Subcutaneous adipose tissue (tissue), 4 donors: Measurements from ENCODE around the gene LPAR4. TPM values are rescaled to one million over a fixed set of nuclear protein-coding genes. Genes with fewer than 3 reads are reported as not detected.

ENCODE experiments used
- CTCF ChIP-seq: fragments of 450-650 bp; IDR thresholded peaks from one replicate; pipeline ENCODE4 v1.5.1; 2016; ENCODE audit warnings: low read depth, mild to moderate bottlenecking, control low read depth, antibody characterized with exemption, moderate library complexity
- total RNA-seq, 4 donors: library from RNA; depleted of rRNA; stranded (reverse); fragments of >200 nt; gene quantifications; one replicate each; pipeline ENCODE4 v1.1.0, GENCODE V29; 2016

Gene LPAR4
- total RNA-seq, 4 donors from 2014 or later: 0.44 to 0.82 (median 0.68) TPM; not detected in 1

DNA sequence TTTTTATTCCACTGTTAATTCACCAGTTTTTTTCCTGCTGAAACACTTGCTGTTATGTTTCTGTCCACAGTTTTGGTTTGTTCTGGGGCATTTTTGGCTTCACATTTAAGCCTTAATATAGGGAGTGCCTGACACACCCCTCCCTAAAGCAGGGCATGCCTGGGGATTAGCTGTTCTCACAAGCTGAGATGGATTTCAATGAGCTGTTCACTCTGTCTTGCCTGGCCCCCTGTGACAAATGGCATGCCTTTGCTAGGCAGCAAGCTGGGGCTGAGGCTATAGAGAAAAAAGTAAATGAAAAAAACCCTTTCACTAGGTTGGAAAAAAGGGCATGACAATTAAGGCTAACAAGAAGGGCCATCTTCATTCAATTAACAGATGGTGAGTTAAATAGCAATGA, 22.4 kb downstream of the LPAR4 start:
- no peak for TF ChIP-seq CTCF

- TF ChIP-seq CTCF: no peak
Measured at GRCh38 chrX:78796916-78797315, 49.4 kb downstream of the LPAR4 start.

GRCh38 chrX:78800114-78800513, 52.6 kb downstream of the LPAR4 start:
- TF ChIP-seq CTCF: no peak

DNA sequence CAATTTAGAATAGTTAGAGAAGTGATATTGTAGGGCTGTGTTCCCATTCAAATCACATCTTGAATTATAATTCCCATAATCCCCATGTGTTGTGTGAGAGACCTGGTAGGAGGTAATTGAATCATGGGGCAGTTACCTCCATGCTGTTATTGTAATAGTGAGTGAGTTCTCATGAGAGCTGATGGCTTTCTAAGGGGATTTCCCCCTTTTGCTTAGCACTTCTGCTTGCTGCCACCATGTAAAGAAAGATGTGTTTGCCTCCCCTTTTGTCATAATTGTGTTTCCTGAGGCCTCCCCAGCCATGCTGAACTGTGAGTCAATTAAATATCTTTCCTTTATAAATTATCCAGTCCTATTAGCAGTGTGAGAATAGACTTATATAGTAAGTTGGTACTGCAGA, 53.2 kb downstream of the LPAR4 start:
- TF ChIP-seq CTCF: no peak

GRCh38 chrX:78801522-78801921, 54.0 kb downstream of the LPAR4 start:
- TF ChIP-seq CTCF: no peak

Other genes with a start within 250 kb of the LPAR4 start
- under 1 TPM in 3 of 4 donors, not detected in 1; 0.22 to 0.49 (median 0.34) TPM for gene RTL3, start 88.4 kb upstream of the LPAR4 start, total RNA-seq
- gene P2RY10, start 197.7 kb downstream of the LPAR4 start, total RNA-seq: 1 to 10 TPM in 1 of 4 donors, under 1 TPM in 2, not detected in 1; 0.65 to 2.9 (median 0.66) TPM